HepG2 (cell line): ENCODE results near the gene TKFC. TPM values are rescaled to one million over a fixed set of nuclear protein-coding genes. Genes with fewer than 3 reads are reported as not detected.

Experiments
- FOXJ3 ChIP-seq: sonication (generic); formaldehyde crosslinking; IDR thresholded peaks from 2 replicates; pipeline ENCODE4 v1.4.0; 2020; ENCODE audit warnings: missing genetic modification reagents, mild to moderate bottlenecking, borderline replicate concordance
- PAF1 ChIP-seq: IDR thresholded peaks from 2 replicates; pipeline ENCODE4 v1.6.1; 2016; ENCODE audit warnings: missing genetic modification reagents, missing compliant biosample characterization
- SAFB2 ChIP-seq: sonication (generic); formaldehyde crosslinking; IDR thresholded peaks from 2 replicates; pipeline ENCODE4 v1.5.1; 2020; ENCODE audit warnings: missing genetic modification reagents, low read depth, mild to moderate bottlenecking, borderline replicate concordance
- ZNF292 ChIP-seq: sonication (generic); formaldehyde crosslinking; IDR thresholded peaks from 2 replicates; pipeline ENCODE4 v1.8.1; 2022; ENCODE audit warnings: mild to moderate bottlenecking, low read depth, missing genetic modification reagents, borderline replicate concordance
- ZNF317 ChIP-seq: sonication (generic); formaldehyde crosslinking; IDR thresholded peaks from 2 replicates; pipeline ENCODE4 v1.5.0; 2020; ENCODE audit warnings: mild to moderate bottlenecking, missing genetic modification reagents
- ZNF329 ChIP-seq: sonication (generic); formaldehyde crosslinking; IDR thresholded peaks from 2 replicates; pipeline ENCODE4 v1.9.0; 2021; ENCODE audit warnings: low read depth, mild to moderate bottlenecking, missing genetic modification reagents
- ZNF33A ChIP-seq: sonication (generic); formaldehyde crosslinking; IDR thresholded peaks from 2 replicates; pipeline ENCODE4 v1.5.1; 2020; ENCODE audit warnings: missing genetic modification reagents, mild to moderate bottlenecking, moderate library complexity, borderline replicate concordance
- ZNF430 ChIP-seq: sonication (generic); formaldehyde crosslinking; IDR thresholded peaks from 2 replicates; pipeline ENCODE4 v1.9.0; 2021; ENCODE audit warnings: mild to moderate bottlenecking, missing genetic modification reagents
- ZNF616 ChIP-seq: sonication (generic); formaldehyde crosslinking; IDR thresholded peaks from 2 replicates; pipeline ENCODE4 v1.5.0; 2020; ENCODE audit warnings: low read depth, mild to moderate bottlenecking, missing genetic modification reagents
- ZSCAN31 ChIP-seq: sonication (generic); formaldehyde crosslinking; IDR thresholded peaks from 2 replicates; pipeline ENCODE4 v1.5.0; 2020; ENCODE audit warnings: low read depth, mild to moderate bottlenecking, missing genetic modification reagents
- polyA plus RNA-seq, 8 experiments: library from polyadenylated mRNA; depleted of rRNA in 3 of 8; stranded (reverse) in 7 of 8; unstranded in 1 of 8; fragments of >200 nt; fragmentation: Illumina TruSeq in 4 of 8; extraction: Trizol in 4 of 8; gene quantifications; 2 replicates each; pipeline versions ENCODE4 v1.2.1 to v1.2.3, GENCODE V29; 2011 to 2016; ENCODE audit warnings: low read depth in 4 of 8, missing spikeins in 1 of 8, mixed read lengths in 1 of 8; ENCODE audit not compliant: insufficient read depth in 1 of 8
- total RNA-seq, 5 experiments: library from RNA; depleted of rRNA; stranded (reverse); fragments of >200 nt; fragmentation: Illumina TruSeq; extraction: Trizol; gene quantifications; 2 replicates each; pipeline ENCODE4 v1.2.3, GENCODE V29; 2016; ENCODE audit warnings: low read depth in 1 of 5
- TF ChIP-seq, protein P1 (sequence below): IDR thresholded peaks from 2 replicates; pipeline ENCODE4 v1.6.1; 2012; ENCODE audit warnings: inconsistent platforms
- TF ChIP-seq, protein P2 (sequence below): sonication (generic); formaldehyde crosslinking; IDR thresholded peaks from 2 replicates; pipeline ENCODE4 v1.4.0; 2020; ENCODE audit warnings: missing genetic modification reagents, borderline replicate concordance
- TF ChIP-seq, protein P3 (sequence below): sonication (generic); formaldehyde crosslinking; IDR thresholded peaks from 2 replicates; pipeline ENCODE4 v1.5.1; 2020; ENCODE audit warnings: mild to moderate bottlenecking, missing genetic modification reagents, moderate library complexity
- TF ChIP-seq, protein P4 (sequence below): sonication (generic); formaldehyde crosslinking; IDR thresholded peaks from one replicate; pipeline ENCODE4 v1.5.1; 2020; ENCODE audit warnings: mild to moderate bottlenecking, missing genetic modification reagents; ENCODE audit errors: not compliant biosample characterization

TKFC gene
- total and polyA plus RNA-seq, 2 of the 13 experiments (the other 11 are each of a cell fraction or from before 2014, with no cell fraction given) = 147 to 197 TPM

DNA sequence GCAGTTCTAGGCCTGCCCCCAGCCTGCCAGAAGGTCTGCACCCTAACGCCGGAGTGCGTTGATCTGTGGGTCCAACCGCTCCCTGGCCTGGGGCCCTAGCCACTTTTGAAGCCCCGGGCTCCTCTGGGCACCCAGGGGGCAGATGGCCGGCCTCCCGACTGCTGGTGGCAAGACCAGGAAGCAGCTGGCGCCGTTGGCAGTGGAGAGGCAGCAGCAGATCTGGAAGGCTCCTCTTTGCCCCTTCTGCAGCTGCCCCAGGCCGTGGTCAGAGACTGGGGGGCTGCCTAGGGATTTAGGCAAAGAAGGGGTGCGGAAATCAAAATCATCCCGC is 37.5 kb upstream of the TKFC start (continued):
- no peak for TF ChIP-seq SAFB2 (CRISPR knock-in tag)
- TF ChIP-seq ZNF329 (CRISPR knock-in tag) = 0 out of 2 replicates have a peak, but pooled peaks have one; percentile 18
- no peak for TF ChIP-seq ZSCAN31 (CRISPR knock-in tag)
- no peak for TF ChIP-seq ZNF33A
- peak; percentile 7; the same call in 1 of the 2 replicates for TF ChIP-seq ZNF317 (CRISPR knock-in tag)
- no peak for TF ChIP-seq ZNF616 (CRISPR knock-in tag)
- TF ChIP-seq ZNF430 (CRISPR knock-in tag) = 0 out of 2 replicates have a peak, but pooled peaks have one; percentile 6
- TF ChIP-seq, protein P1, sequence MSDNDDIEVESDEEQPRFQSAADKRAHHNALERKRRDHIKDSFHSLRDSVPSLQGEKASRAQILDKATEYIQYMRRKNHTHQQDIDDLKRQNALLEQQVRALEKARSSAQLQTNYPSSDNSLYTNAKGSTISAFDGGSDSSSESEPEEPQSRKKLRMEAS = 0 out of 2 replicates have a peak, but pooled peaks have one; percentile 26
- TF ChIP-seq PAF1 (CRISPR knock-in tag) = no peak
- TF ChIP-seq, protein P2, sequence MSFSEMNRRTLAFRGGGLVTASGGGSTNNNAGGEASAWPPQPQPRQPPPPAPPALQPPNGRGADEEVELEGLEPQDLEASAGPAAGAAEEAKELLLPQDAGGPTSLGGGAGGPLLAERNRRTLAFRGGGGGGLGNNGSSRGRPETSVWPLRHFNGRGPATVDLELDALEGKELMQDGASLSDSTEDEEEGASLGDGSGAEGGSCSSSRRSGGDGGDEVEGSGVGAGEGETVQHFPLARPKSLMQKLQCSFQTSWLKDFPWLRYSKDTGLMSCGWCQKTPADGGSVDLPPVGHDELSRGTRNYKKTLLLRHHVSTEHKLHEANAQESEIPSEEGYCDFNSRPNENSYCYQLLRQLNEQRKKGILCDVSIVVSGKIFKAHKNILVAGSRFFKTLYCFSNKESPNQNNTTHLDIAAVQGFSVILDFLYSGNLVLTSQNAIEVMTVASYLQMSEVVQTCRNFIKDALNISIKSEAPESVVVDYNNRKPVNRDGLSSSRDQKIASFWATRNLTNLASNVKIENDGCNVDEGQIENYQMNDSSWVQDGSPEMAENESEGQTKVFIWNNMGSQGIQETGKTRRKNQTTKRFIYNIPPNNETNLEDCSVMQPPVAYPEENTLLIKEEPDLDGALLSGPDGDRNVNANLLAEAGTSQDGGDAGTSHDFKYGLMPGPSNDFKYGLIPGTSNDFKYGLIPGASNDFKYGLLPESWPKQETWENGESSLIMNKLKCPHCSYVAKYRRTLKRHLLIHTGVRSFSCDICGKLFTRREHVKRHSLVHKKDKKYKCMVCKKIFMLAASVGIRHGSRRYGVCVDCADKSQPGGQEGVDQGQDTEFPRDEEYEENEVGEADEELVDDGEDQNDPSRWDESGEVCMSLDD (CRISPR knock-in tag) = 0 out of 2 replicates have a peak, but pooled peaks have one; percentile 6
- peak; percentile 57; the same call in 1 of the 2 replicates for TF ChIP-seq ZNF292
- TF ChIP-seq FOXJ3 (CRISPR knock-in tag) = 0 out of 2 replicates have a peak, but pooled peaks have one; percentile 30
- TF ChIP-seq, protein P3, sequence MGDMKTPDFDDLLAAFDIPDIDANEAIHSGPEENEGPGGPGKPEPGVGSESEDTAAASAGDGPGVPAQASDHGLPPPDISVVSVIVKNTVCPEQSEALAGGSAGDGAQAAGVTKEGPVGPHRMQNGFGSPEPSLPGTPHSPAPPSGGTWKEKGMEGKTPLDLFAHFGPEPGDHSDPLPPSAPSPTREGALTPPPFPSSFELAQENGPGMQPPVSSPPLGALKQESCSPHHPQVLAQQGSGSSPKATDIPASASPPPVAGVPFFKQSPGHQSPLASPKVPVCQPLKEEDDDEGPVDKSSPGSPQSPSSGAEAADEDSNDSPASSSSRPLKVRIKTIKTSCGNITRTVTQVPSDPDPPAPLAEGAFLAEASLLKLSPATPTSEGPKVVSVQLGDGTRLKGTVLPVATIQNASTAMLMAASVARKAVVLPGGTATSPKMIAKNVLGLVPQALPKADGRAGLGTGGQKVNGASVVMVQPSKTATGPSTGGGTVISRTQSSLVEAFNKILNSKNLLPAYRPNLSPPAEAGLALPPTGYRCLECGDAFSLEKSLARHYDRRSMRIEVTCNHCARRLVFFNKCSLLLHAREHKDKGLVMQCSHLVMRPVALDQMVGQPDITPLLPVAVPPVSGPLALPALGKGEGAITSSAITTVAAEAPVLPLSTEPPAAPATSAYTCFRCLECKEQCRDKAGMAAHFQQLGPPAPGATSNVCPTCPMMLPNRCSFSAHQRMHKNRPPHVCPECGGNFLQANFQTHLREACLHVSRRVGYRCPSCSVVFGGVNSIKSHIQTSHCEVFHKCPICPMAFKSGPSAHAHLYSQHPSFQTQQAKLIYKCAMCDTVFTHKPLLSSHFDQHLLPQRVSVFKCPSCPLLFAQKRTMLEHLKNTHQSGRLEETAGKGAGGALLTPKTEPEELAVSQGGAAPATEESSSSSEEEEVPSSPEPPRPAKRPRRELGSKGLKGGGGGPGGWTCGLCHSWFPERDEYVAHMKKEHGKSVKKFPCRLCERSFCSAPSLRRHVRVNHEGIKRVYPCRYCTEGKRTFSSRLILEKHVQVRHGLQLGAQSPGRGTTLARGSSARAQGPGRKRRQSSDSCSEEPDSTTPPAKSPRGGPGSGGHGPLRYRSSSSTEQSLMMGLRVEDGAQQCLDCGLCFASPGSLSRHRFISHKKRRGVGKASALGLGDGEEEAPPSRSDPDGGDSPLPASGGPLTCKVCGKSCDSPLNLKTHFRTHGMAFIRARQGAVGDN (CRISPR knock-in tag) = peak; percentile 64
- TF ChIP-seq, protein P4, sequence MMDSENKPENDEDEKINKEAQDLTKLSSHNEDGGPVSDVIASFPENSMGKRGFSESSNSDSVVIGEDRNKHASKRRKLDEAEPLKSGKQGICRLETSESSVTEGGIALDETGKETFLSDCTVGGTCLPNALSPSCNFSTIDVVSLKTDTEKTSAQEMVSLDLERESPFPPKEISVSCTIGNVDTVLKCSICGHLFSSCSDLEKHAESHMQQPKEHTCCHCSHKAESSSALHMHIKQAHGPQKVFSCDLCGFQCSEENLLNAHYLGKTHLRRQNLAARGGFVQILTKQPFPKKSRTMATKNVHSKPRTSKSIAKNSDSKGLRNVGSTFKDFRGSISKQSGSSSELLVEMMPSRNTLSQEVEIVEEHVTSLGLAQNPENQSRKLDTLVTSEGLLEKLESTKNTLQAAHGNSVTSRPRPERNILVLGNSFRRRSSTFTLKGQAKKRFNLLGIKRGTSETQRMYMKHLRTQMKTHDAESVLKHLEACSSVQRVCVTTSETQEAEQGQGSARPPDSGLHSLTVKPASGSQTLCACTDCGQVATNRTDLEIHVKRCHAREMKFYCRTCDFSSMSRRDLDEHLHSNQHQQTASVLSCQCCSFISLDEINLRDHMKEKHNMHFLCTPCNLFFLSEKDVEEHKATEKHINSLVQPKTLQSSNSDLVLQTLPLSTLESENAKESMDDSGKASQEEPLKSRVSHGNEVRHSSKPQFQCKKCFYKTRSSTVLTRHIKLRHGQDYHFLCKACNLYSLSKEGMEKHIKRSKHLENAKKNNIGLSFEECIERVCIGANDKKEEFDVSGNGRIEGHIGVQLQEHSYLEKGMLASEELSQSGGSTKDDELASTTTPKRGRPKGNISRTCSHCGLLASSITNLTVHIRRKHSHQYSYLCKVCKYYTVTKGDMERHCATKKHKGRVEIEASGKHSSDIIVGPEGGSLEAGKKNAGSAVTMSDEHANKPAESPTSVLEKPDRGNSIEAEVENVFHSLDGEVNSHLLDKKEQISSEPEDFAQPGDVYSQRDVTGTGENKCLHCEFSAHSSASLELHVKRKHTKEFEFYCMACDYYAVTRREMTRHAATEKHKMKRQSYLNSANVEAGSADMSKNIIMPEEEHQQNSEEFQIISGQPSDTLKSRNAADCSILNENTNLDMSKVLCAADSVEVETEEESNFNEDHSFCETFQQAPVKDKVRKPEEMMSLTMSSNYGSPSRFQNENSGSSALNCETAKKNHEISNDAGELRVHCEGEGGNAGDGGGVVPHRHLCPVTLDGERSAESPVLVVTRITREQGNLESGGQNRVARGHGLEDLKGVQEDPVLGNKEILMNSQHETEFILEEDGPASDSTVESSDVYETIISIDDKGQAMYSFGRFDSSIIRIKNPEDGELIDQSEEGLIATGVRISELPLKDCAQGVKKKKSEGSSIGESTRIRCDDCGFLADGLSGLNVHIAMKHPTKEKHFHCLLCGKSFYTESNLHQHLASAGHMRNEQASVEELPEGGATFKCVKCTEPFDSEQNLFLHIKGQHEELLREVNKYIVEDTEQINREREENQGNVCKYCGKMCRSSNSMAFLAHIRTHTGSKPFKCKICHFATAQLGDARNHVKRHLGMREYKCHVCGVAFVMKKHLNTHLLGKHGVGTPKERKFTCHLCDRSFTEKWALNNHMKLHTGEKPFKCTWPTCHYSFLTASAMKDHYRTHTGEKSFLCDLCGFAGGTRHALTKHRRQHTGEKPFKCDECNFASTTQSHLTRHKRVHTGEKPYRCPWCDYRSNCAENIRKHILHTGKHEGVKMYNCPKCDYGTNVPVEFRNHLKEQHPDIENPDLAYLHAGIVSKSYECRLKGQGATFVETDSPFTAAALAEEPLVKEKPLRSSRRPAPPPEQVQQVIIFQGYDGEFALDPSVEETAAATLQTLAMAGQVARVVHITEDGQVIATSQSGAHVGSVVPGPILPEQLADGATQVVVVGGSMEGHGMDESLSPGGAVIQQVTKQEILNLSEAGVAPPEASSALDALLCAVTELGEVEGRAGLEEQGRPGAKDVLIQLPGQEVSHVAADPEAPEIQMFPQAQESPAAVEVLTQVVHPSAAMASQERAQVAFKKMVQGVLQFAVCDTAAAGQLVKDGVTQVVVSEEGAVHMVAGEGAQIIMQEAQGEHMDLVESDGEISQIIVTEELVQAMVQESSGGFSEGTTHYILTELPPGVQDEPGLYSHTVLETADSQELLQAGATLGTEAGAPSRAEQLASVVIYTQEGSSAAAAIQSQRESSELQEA (CRISPR knock-in tag) = peak; percentile 20
